G401 (cell line): ENCODE data around the gene CISTR. TPM values are rescaled to one million over a fixed set of nuclear protein-coding genes. Genes with fewer than 3 reads are reported as not detected.
"Not testable (repeated sequence)": the region's sequence is repeated elsewhere in the genome, so short reads cannot be mapped to it uniquely, and the experiment has no call there.

Source experiments
- DNase-seq: peaks from one replicate; pipeline ENCODE4 v3.0.0-alpha.2; 2015; ENCODE audit warnings: low spot score
- in situ Hi-C: cut with HindIII; loops from 2 replicates; pipeline ENCODE4 v1.10.0; 2016; ENCODE audit warnings: low sequenced_read_pairs, mixed read lengths
- total RNA-seq: library from RNA; depleted of rRNA; stranded (reverse); fragments of >200 nt; shearing (Covaris generic); gene quantifications from 2 replicates; pipeline ENCODE4 v1.2.3, GENCODE V29; 2014

Gene CISTR
- total RNA-seq, 1 experiment from 2014 or later = not detected

GRCh38 chr12:53733051-53733806 lies 18.6 kb downstream of the CISTR start:
- DNase-seq = peak; percentile 60
- in situ Hi-C loops = no loop called here

DNA sequence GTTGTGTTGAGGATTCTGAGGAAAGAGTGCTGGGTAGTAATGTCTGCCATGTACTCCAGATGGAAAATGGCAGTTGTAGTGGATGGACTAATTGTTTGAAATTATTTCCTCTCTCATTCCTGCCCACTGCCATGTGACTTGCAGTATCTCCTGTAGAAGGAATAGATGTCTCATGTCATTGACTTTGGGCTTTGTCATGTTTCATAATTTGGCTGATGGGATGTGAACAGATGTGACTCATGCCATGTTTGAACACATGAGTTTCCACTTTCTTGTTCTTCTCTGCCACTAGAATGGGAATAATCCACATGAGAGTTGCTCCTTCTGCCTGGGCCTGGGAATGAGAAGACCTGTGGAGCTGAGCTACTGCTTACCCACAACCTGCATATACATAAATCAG lies 22.1 kb downstream of the CISTR start:
- no peak for DNase-seq

DNA sequence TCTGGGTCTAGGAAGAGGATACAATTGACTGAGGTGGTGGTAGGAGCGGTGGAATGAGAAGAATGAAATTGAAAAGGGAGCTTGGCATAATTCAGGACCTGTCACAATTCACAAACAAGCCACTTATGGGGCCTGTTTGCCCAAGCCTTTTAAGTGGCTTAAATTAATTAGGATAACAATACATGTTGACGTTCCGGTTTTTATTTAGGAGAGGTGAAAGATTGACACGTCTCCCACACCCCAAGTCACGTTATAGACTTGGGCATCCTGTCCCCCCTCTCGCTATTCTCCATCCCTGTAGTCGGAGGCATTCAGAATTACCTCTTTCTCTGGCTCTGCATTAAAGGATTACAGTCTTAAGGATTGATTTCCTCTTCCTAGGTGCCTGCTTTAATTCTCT lies 23.6 kb downstream of the CISTR start:
- DNase-seq = peak; percentile 56

More for the DNA sequence above, 22.1 kb downstream of the CISTR start:
- in situ Hi-C loops = no loop called here

DNA sequence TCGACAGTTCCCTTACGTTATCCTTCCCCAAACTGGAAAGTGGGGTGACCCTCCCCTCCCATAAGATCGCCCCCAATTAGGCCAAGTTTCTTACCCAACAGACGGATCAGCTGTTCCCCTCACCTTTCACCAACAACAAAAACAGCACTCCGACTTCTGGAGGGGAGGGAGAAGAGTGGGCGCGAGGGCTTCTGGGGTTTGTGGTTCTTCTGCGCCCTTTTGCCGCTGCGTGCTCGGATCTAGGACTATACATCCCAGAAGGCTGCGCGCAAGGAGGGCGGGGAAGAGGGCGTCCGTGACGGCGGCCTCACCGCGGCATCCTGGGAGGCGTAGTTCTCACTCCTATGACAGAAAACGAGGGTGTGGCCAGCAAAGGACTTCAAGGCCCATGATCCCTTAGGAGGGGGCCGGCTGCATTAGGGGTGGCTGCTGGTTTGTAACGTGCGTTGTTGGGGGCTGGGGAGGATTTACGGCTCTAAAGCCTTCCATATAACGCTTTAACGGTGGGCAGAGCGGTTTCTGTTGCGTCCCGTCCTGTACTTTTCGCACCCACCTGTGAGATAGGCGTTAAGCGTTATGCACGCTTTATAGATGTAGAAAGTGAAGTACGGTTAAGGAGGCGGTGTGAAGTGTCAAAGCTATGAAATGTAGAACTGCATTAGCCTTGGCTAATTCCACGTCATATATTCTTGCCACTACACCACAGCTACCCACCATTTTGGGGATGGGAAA lies 24.3 kb downstream of the CISTR start, which contains the start of gene CALCOCO1:
CALCOCO1 (minus strand) TSS at position 143 of the 732 bp plus-strand sequence. CDS start 2,210 bp downstream, outside the sequence.
- DNase-seq = peak; percentile 100
- in situ Hi-C loops = no loop called here

More for the DNA sequence above, 23.6 kb downstream of the CISTR start:
- in situ Hi-C loops = no loop called here

- in situ Hi-C loops = no loop called here
- DNase-seq = no peak
These were observed 24.9 kb downstream of the CISTR start for GRCh38 chr12:53726946-53727309.

DNA sequence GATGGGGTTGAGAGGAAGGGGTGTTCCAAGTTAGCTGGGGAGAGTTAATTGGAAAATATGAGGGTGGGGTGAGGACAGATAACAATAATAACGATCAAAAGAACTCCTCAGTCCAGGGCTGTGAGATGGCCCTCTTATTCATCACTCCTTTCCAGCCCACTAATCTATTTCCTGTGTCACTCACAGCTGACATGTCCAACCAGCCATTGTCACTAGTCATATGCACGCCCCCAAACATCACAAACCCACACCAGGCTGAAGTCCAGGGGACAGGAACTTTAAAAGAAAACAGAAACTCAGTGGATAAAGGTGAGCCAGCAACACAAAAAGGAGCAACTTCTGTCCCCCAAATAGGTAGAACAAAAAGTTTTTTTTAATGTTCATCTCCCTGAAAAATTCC lies 25.4 kb downstream of the CISTR start:
- in situ Hi-C loops = no loop called here

DNA sequence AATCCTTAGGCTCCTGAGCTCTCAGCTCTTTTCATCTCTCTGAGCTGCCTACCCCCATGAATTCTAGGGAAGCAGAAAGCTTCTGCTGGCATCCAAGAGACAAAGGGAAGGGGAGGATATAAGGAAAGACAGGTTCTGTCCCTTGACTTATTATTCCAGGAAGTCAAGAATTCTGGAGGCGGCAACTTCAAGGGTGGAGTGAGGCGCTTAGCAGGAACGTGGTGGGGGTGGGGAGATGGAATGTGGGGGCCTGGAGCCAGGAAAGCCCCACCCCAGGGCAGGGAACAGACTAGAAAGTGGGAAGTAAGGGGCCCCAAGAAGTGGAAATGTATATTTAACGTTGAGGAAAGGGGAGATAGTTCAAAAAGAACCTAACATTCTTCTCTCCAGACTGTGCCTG lies 26.0 kb downstream of the CISTR start:
- DNase-seq = no peak
- in situ Hi-C loops = no loop called here

More for the DNA sequence above, 25.4 kb downstream of the CISTR start:
- no peak for DNase-seq

- DNase-seq = no peak
- in situ Hi-C loops = no loop called here
These were observed 29.2 kb downstream of the CISTR start for GRCh38 chr12:53722450-53723041.

DNA sequence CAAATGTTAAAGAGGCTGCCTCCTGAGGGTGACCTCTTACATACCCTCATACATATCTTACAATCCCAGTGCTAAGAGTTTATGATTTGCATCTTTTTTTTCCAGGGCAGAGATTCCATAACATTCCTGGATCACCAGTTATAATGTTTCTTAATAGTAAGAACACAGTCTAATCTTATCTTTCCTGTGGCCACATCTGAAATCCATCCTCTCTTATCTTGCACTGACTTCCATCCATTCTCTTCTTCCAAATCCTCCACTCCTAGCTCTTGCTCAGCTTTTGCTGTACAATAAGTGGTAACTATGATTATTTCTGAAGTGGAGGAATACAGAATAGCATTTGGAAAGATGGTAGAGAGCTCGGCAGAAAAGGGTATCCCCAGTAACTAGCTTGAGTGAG lies 30.8 kb downstream of the CISTR start:
- DNase-seq = no peak
- in situ Hi-C loops = no loop called here

DNA sequence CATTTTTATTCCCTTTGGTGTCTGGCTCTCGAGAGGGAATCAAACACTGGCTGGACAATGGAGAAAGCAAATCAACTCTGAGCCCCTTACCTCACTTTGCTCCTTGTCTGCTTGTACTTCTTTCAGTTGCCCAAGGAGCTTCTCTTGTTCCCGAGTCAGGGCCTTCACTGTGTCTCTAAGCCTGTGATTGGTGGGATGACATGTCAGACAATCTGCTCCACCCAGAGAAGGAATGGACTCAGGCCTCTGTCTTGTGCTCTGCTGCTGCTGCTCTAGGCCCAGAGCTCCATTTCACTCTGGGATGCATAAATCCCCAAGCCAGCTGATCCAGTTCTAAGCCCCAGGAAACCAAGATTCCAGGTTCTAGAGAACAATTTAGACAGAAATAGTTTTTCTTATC lies 32.1 kb downstream of the CISTR start:
- no peak for DNase-seq
- in situ Hi-C loops = no loop called here

- DNase-seq, in situ Hi-C loops: not testable (repeated sequence)
These were observed 33.2 kb downstream of the CISTR start for GRCh38 chr12:53718567-53718966.

GRCh38 chr12:53717319-53717718 lies 34.5 kb downstream of the CISTR start:
- DNase-seq = no peak
- in situ Hi-C loops = no loop called here

- in situ Hi-C loops = no loop called here
These were observed 37.8 kb downstream of the CISTR start for GRCh38 chr12:53714004-53714403.

GRCh38 chr12:53713516-53713915 lies 38.3 kb downstream of the CISTR start:
- in situ Hi-C loops = no loop called here
- DNase-seq = no peak

More at GRCh38 chr12:53714004-53714403, 37.8 kb downstream of the CISTR start:
- DNase-seq = no peak

GRCh38 chr12:53712059-53712643 lies 39.6 kb downstream of the CISTR start:
- in situ Hi-C loops = no loop called here
- peak; percentile 66 for DNase-seq

DNA sequence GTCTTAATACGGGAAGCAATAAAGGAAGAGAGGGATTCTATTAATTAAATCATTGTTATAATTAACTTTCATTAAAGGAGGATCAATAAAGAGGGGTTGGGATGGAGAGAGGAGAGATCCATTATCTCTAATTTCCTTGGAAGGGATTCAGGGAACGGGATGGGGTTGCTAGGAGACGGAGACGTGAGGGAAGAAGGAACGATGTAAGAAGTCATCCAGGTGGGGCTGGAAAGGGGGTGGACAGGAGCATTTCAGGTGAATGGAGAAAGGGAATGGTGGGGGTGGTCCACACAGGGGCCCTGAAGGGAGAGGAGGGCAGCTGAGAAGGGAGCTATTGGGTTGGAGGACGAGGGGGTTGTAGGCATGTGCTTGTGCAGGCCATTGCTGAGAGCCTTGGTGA lies 41.7 kb downstream of the CISTR start:
- in situ Hi-C loops = no loop called here
- DNase-seq = peak; percentile 46

GRCh38 chr12:53709671-53710070 lies 42.1 kb downstream of the CISTR start:
- in situ Hi-C loops = no loop called here

GRCh38 chr12:53706080-53706479 lies 45.7 kb downstream of the CISTR start:
- in situ Hi-C loops = no loop called here
- no peak for DNase-seq

More at GRCh38 chr12:53709671-53710070, 42.1 kb downstream of the CISTR start:
- DNase-seq = peak; percentile 48

- in situ Hi-C loops = no loop called here
- no peak for DNase-seq
These were observed 48.0 kb downstream of the CISTR start for GRCh38 chr12:53703756-53704155.
